HG03457 (cell line): ENCODE measurements around the gene DNAJC3.
"Not testable (repeated sequence)": the region's sequence is repeated elsewhere in the genome, so short reads cannot be mapped to it uniquely, and the experiment has no call there.

ENCODE experiments used
- ATAC-seq: cut with Tn5 transposase; IDR thresholded peaks from one replicate; pipeline ENCODE4 v1.9.1; 2021; ENCODE audit warnings: moderate number of reproducible peaks; ENCODE audit not compliant: unreplicated experiment

DNAJC3 gene

GRCh38 chr13:95712846-95713245 lies 35.9 kb downstream of the DNAJC3 start:
- not testable (repeated sequence) for ATAC-seq

DNA sequence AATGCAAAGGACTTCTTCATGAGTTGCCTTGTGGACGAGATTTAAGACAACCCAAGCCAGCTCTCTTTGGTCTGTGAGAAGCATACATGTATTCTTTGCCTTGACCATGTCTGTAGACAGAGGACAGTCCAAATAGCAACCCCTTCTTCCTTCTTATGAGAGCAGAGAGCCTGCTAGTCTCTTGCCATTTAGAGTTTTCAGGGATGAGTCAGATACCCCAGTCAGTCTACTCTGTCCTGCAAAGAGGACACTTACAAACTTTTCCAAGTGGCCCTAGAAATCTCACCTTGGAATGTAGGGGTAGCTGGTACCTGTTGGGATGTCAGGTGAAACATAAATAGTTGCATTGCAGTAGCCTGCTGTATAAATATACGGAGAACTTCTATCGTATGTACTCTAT lies 36.7 kb downstream of the DNAJC3 start:
- ATAC-seq = no peak

DNA sequence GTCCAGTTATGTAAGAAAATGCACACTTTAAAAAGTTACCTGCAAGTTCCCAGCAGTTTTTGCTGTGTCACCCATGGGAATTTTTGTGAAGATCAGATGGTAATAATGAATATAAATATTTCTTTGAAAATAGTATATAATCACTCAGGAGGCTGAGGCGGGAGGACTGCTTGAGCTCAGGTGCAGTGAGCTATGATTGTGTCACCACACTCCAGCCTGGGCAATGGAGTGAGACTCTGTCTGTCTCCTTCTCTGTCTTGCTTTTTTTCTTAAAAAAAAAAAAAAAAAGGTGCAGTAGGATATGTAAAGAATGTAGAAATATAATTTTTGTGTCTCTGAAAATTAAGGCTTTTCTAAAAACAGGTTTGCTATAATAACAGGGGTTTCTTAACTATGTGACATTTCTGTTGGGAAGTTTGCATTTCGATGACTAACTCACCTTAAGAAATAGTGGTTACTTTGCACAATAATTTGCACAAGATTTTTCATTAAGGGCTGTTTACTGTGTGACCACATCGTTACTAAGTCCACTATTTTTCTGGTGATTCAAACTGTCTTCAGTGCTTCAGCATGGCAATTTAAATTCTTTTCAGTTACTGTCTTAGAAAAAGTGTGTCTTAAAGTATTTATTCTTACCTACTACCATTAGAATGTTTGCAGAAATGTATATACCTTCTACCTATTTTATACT lies 37.3 kb downstream of the DNAJC3 start:
- ATAC-seq = no peak

DNA sequence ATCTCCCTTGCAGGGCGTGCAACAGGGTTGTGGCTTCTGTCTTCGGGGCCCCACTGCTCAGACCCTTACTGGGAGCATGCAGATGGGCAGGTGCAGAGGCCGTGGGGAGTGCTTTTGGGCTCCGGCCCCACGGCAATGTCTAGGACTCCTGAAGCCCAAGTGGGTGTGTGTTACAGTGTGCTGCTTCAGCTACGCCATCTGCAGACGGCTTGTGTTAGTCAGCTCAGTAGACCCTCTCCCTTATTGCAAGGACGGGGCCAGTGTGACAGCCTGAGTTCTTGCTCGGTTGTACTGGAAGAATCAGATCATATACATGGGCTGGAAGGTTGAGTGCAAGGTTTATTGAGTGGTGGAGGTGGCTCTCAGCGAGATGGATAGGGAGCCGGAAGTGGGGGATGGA lies 39.3 kb downstream of the DNAJC3 start:
- ATAC-seq = no peak

GRCh38 chr13:95722241-95722640 lies 45.3 kb downstream of the DNAJC3 start:
- no peak for ATAC-seq

GRCh38 chr13:95723438-95723837 lies 46.5 kb downstream of the DNAJC3 start:
- ATAC-seq = no peak

DNA sequence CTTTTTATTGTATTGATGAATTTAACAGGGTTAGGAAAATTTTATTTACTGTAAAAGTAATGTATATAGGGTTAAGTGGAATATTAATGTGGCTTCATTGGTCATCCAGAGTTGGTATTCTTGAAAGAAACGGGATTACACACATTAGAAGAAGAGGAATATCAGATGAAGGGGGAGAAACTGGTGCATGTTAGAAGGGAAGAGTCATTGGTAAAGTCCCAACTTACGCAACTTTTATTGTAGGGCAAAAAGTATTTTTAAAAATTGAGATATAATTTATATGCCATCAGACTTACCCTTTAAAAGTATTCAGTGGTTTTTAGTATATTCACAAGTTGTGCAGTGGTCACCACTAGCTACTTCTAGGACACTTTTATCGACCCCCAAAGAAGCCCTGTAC lies 47.3 kb downstream of the DNAJC3 start:
- ATAC-seq = no peak

- ATAC-seq = no peak
Measured at GRCh38 chr13:95726876-95727275, 49.9 kb downstream of the DNAJC3 start.

GRCh38 chr13:95728957-95729356 lies 52.0 kb downstream of the DNAJC3 start:
- no peak for ATAC-seq

GRCh38 chr13:95734124-95734523 lies 57.2 kb downstream of the DNAJC3 start:
- no peak for ATAC-seq

DNA sequence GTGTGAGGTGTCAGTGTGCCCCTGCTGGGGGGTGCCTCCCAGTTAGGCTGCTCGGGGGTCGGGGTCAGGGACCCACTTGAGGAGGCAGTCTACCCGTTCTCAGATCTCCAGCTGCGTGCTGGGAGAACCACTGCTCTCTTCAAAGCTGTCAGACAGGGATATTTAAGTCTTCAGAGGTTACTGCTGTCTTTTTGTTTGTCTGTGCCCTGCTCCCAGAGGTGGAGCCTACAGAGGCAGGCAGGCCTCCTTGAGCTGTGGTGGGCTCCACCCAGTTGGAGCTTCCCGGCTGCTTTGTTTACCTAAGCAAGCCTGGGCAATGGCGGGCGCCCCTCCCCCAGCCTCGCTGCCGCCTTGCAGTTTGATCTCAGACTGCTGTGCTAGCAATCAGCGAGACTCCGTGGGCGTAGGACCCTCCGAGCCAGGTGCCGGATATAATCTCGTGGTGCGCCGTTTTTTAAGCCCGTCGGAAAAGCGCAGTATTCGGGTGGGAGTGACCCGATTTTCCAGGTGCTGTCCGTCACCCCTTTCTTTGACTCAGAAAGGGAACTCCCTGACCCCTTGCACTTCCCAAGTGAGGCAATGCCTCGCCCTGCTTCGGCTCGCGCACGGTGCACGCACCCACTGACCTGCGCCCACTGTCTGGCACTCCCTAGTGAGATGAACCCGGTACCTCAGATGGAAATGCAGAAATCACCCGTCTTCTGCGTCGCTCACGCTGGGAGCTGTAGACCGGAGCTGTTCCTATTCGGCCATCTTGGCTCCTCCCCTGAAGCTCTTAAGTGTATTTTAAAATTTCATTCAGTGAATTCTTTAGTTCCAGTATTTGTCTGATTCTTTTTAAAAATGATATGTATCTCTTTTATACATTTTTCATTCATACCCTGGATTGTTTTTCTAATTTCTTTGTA lies 63.4 kb downstream of the DNAJC3 start:
- ATAC-seq = not testable (repeated sequence)

GRCh38 chr13:95740979-95741320 lies 64.0 kb downstream of the DNAJC3 start:
- ATAC-seq = no peak

- no peak for ATAC-seq
Measured at GRCh38 chr13:95741584-95742563, 64.9 kb downstream of the DNAJC3 start.

DNA sequence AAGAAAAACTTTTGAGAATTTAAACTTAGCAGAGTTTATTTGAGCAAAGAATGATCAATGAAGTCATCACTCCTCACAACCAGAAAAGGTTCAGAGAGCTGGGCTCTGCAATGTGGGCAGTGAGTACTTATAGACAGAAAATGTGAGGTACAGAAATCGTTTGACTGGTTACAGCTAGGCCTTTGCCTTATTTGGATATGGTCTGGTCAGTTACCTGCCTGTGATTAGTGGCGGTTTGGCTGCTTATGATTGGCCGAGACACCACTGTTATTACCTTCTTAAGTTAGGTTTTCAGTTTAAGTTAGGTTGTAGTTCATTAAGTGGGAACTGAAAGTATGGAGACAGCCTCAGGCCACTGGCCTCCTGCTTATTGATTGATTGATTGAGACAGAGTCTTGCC lies 66.3 kb downstream of the DNAJC3 start:
- ATAC-seq = no peak

GRCh38 chr13:95745289-95745688 lies 68.3 kb downstream of the DNAJC3 start:
- no peak for ATAC-seq

DNA sequence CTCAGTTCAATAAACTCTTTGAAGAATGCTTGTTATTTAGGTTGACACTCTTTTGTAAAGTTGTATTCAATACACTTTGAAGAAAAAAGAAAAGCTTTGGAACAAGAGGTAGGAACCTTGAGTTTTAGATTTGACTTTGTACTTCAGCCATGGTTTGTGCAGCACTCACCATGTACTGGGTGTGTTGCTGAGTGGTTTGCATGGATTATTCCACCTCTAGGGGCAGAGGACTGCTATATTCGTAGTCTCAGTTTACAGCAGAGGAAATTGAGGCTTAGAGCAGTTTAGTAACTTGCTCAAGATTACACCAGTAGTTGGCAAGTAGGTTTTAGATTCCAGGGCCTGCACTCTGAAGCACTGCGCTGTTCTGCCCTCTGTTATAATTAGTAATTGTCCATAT lies 68.8 kb downstream of the DNAJC3 start:
- ATAC-seq = no peak

DNA sequence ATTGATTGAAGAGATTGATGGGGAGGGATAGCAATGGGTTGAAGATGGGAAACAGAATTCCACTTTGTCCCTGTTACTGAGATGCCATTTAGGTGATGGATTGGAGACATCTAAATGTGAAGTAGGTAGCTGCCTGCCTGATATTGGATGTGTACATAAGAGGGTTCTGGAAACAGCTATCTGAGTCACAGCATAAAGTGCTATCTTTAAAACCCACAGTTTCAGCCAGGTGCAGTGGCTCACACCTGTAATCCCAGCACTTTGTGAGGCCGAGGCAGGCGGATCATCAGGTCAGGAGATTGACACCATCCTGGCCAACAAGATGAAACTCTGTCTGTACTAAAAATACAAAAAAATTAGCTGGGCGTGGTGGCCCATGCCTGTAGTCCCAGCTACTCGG lies 72.6 kb downstream of the DNAJC3 start:
- ATAC-seq = no peak

GRCh38 chr13:95752677-95753076 lies 75.7 kb downstream of the DNAJC3 start:
- no peak for ATAC-seq

DNA sequence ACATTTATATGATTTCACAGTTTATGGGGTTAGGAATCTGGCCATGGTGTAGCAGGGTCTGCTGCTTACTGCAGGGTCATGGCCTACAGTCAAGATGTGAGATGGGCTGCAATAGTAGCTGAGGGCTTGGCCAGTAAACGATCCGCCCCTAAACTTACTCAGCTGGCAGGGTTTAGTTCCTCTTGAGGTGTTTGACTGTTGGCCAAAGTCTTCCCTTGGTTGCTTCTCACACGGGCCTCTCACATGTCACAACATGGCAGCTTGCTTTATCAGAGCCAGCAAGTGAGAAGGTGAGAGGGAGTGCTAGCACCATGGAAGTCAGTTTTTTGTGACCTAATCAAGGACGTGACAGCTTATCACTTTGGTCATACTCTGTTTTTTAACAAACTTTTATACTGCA lies 77.1 kb downstream of the DNAJC3 start:
- no peak for ATAC-seq

DNA sequence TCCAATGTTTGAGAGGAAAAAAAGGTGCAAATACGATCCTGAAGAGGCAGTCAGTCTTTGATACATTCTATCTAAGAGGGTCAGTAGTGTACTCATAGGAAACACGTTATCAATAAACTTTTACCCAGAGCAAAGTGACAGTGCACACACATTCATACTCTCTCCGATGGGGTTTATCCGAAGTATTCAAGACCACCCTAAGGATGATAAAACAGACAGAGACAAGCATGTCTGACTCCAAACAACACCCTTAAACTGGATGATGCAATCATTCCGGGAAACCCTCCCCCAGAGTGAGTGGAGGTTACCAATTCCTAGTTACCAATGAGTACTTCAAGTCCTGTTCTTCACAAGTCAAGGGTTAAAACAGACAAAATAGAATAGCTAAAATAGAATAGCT lies 79.1 kb downstream of the DNAJC3 start:
- no peak for ATAC-seq

- not testable (repeated sequence) for ATAC-seq
Measured at GRCh38 chr13:95762626-95763025, 85.7 kb downstream of the DNAJC3 start.
